ENCODE results near the gene MAP2K5. TPM values are rescaled to one million over a fixed set of nuclear protein-coding genes. Genes with fewer than 3 reads are reported as not detected.

Gene MAP2K5
- total and polyA plus RNA-seq, 2 donors from 2014 or later: 14.1 to 18.6 TPM

DNA sequence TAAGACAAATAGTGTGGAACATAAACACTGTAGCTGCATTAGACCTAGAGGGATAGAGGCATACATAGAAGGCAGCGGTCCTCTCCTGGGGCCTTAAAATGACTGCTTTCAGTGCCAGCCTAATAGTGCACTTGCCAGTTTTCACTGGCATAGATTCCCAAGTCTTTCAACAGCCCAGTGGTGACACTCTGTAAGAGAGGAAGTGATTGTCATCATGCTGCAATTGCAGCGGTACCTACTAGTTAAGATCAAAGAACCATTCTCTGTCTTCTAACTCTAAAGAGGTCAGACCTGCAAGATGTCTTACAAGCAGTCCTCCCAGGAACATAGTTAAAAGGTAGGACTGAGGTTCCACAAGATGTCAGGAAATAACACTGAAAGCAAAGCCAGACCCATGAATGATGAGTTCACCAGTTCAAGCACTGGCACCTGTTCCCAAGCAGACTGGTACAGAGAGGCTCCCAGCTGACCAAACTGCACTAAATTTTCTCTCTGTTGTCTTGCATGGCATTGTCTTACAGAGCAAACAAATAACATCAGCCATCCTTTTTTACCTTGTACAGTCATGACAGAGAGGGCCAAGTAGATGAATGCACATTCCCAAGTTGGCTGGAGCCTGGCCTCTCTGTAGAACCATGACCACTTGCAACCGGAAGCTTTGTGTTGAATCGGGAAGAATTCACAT lies 182.3 kb downstream of the MAP2K5 start:
- H3K4me3 ChIP-seq (ENCODE audit: low read length in 3 of 3): no peak overlapping the region
- no peaks in the 10 kb centered on the region for H3K27me3 ChIP-seq (ENCODE audit: control insufficient read depth, insufficient read depth, low read length)
- intact Hi-C loops (cut with DNase I): no loop called here
- DNase-seq (peak in 2 of 5 donors; percentile 30 to 34), FAIRE-seq (no peak)
- TF ChIP-seq, protein P1, sequence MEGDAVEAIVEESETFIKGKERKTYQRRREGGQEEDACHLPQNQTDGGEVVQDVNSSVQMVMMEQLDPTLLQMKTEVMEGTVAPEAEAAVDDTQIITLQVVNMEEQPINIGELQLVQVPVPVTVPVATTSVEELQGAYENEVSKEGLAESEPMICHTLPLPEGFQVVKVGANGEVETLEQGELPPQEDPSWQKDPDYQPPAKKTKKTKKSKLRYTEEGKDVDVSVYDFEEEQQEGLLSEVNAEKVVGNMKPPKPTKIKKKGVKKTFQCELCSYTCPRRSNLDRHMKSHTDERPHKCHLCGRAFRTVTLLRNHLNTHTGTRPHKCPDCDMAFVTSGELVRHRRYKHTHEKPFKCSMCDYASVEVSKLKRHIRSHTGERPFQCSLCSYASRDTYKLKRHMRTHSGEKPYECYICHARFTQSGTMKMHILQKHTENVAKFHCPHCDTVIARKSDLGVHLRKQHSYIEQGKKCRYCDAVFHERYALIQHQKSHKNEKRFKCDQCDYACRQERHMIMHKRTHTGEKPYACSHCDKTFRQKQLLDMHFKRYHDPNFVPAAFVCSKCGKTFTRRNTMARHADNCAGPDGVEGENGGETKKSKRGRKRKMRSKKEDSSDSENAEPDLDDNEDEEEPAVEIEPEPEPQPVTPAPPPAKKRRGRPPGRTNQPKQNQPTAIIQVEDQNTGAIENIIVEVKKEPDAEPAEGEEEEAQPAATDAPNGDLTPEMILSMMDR (IDR thresholded peaks at IDR 0.05; ENCODE audit: borderline replicate concordance, extremely low read depth, insufficient read depth): no peak
- H3K36me3 ChIP-seq (ENCODE audit: control insufficient read depth in 2 of 3, insufficient read depth in 3 of 3, low read length in 3 of 3): no peaks in the 10 kb centered on the region
- peaks cover 0 to 4% (median 0%) of the 10 kb centered on the region in 3 donors for H3K4me1 ChIP-seq (ENCODE audit: control insufficient read depth in 2 of 3, insufficient read depth in 2 of 3, low read depth in 1 of 3, low read length in 3 of 3)
- H3K9me3 ChIP-seq (ENCODE audit: control insufficient read depth in 2 of 3, insufficient read depth in 1 of 3, low read length in 3 of 3): no peaks in the 10 kb centered on the region
- no peak overlapping the region for H3K9ac ChIP-seq (ENCODE audit: low read length in 3 of 3)
- no peak overlapping the region for H3K27ac ChIP-seq (ENCODE audit: low read depth in 2 of 2, low read length in 2 of 2)

DNA sequence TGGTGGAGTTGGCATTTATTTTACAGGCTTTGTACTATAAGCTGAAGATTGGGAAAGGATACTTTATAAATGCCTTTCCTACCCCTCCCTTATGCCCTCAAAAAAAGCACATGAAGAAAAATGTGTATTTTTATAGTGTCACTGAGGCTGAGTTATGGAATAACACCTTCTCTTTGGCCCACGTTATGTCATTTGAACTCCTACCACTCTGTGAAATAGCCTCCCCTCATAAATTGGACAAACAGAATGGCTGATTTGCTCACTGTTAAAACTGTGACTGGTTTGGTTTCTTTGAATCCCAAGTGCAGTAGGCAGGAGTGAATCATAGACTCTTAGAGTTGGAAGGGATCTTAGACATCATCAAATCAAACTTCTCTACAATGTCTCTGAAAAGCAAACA lies 187.6 kb downstream of the MAP2K5 start:
- Histone ChIP-seq H3K4me1 (ENCODE audit: control insufficient read depth in 2 of 3, insufficient read depth in 2 of 3, low read depth in 1 of 3, low read length in 3 of 3) (no peaks in the 10 kb centered on the region), H3K4me3 (ENCODE audit: low read length in 3 of 3) (no peak overlapping the region), H3K9me3 (ENCODE audit: control insufficient read depth in 2 of 3, insufficient read depth in 1 of 3, low read length in 3 of 3) (no peaks in the 10 kb centered on the region), H3K9ac (ENCODE audit: low read length in 3 of 3) (no peak overlapping the region), H3K36me3 (ENCODE audit: control insufficient read depth in 2 of 3, insufficient read depth in 3 of 3, low read length in 3 of 3) (no peaks in the 10 kb centered on the region), H3K27me3 (ENCODE audit: control insufficient read depth, insufficient read depth, low read length) (no peaks in the 10 kb centered on the region), H3K27ac (ENCODE audit: low read depth in 2 of 2, low read length in 2 of 2) (no peak overlapping the region)
- FAIRE-seq (no peak), DNase-seq (no peak)
- TF ChIP-seq, protein P1 (IDR thresholded peaks at IDR 0.05; ENCODE audit: borderline replicate concordance, extremely low read depth, insufficient read depth): no peak
- intact Hi-C loops (cut with DNase I): no loop called here

DNA sequence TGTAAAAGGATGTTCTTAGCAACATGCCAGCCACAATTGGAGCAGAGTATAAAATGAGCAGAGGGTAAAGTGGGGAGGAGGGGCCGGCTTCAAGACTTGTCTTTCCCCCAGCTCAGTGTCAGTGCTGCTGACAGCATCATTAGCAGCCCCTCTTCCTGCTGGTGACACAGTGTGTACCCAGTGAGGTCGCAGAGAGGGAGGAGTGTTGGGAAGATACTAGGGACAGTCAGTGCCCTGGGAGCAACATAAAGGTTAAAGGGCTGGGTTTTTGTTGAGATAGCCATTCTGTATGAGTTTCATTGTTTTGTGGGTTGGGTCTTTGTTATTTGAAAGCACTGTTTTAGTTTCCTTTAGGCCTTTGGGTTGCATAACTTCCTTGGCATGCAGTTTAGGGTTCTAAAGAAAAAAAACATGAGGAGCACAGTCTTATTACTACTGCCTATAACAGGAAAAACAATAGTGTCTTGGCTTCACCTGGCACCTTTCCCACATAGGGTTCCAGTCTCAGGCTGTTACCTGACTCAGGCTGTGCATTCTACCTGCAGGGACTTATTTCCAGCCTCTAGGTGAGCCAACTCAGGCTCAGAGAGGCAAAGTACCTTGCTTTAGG lies 188.7 kb downstream of the MAP2K5 start:
- Histone ChIP-seq H3K9ac (ENCODE audit: low read length in 3 of 3) (no peak overlapping the region), H3K27ac (ENCODE audit: low read depth in 2 of 2, low read length in 2 of 2) (no peak overlapping the region), H3K4me1 (ENCODE audit: control insufficient read depth in 2 of 3, insufficient read depth in 2 of 3, low read depth in 1 of 3, low read length in 3 of 3) (no peaks in the 10 kb centered on the region), H3K4me3 (ENCODE audit: low read length in 3 of 3) (no peak overlapping the region), H3K36me3 (ENCODE audit: control insufficient read depth in 2 of 3, insufficient read depth in 3 of 3, low read length in 3 of 3) (no peaks in the 10 kb centered on the region), H3K27me3 (ENCODE audit: control insufficient read depth, insufficient read depth, low read length) (no peaks in the 10 kb centered on the region), H3K9me3 (ENCODE audit: control insufficient read depth in 2 of 3, insufficient read depth in 1 of 3, low read length in 3 of 3) (no peaks in the 10 kb centered on the region)
- no peak for DNase-seq
- intact Hi-C loops (cut with DNase I): no loop called here
- FAIRE-seq: no peak
- TF ChIP-seq, protein P1 (IDR thresholded peaks at IDR 0.05; ENCODE audit: borderline replicate concordance, extremely low read depth, insufficient read depth): no peak
